GM18858 (cell line): ENCODE results near the gene RPS6KB2.

Source experiments
- ATAC-seq: cut with Tn5 transposase; IDR thresholded peaks from one replicate; pipeline ENCODE4 v1.9.1; 2021; ENCODE audit not compliant: unreplicated experiment

Gene RPS6KB2

GRCh38 chr11:67410369-67410831 is 17.9 kb upstream of the RPS6KB2 start:
- ATAC-seq = no peak

GRCh38 chr11:67410984-67411784 is 17.1 kb upstream of the RPS6KB2 start:
- no peak for ATAC-seq

DNA sequence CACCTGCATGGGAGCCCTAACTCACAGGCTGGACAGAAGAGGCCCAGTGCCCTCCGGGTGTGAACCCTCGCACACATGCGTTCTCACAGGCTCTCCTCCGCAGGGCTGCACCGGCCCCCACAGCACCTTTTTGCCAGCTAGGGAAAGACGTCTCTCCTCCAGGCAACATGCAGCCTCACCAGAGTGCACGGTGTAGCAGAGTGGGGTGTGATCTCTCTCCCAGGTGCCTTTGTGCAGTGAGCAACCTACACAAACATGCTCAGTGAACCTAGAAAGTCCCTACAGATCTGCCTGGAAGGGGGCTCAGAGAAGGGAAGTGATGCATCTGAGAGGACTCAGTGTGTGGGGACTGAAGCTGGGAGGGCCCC is 16.5 kb upstream of the RPS6KB2 start:
- no peak for ATAC-seq

- no peak for ATAC-seq
Observed at GRCh38 chr11:67412495-67413179, 15.7 kb upstream of the RPS6KB2 start.

DNA sequence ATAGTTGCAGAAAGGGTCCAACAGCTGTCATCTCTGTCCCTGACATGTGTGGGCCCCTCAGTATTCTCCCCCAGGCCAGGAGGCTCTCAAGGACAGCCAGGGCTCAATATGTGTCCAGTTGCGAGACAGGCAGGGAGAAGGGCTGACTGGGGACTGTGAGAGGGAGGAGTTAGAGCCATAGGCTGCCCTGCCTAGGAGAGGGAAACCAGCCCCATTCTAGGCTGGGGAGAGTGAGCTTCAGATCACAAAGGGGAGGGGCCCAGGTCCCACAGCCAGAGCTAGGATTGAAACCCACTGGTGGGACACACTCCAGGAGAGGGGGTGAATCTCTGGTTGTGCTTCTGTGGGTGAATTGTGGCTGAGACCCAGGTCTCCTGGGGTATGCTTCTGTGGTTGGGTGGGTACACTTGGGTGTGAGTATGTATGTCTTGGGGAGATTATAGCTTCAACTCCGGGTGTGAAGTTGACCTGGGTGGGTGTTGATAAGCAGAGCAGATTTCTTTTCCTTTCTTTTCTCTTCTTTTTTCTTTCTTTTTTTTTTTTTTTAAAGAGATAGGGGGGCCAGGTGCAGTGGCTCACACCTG is 14.9 kb upstream of the RPS6KB2 start:
- ATAC-seq = no peak

DNA sequence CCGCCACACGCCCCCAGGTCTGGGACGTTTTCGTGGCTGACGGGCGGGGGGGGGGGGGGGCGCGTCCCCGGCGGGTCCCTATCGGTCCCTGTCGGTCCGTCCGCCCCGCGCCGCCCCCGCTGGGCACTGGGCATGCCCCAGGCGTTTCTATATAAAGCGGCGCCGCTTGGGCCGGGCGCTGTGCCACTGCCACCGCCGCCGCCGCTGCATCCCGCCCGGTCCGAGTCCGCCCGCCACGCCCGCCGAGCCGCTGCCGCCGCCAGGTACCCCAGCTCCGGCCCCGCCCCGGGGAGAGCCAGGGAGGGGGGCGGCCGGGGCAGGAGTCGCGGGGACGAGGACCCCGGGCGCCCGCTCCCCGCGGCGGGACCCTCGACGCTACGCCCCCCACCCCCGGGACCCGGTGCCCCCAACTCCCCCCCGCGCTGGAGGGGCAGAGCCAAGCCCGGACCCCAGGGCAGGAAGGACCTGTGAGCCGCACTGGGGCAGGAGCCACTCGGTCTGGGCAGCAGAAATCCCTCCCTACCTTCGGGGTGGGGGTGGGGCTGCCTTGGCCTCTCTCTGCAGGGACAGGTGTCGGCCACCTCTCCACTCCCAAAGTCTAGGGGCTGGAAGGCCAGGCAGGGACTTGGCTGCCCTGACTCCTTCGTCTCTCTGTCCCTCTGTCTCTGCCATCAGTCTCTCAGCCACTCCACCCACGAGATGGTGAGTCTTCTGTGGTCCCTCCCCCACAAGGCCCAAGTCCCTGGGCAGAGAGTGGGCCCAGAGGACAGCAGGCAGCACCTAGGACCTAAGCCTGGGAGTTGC is 12.6 kb upstream of the RPS6KB2 start, which contains the start of gene CARNS1:
CARNS1 (plus strand) TSS at position 178 of the 804 bp plus-strand sequence; CDS start at position 700, 522 bp downstream.
- ATAC-seq = no peak

GRCh38 chr11:67416416-67417335 is 11.6 kb upstream of the RPS6KB2 start:
- no peak for ATAC-seq

- ATAC-seq = no peak
Observed at GRCh38 chr11:67417425-67417824, 10.9 kb upstream of the RPS6KB2 start.

- ATAC-seq = no peak
Observed at GRCh38 chr11:67418476-67419281, 9.6 kb upstream of the RPS6KB2 start.

- no peak for ATAC-seq
Observed at GRCh38 chr11:67419325-67420049, 8.8 kb upstream of the RPS6KB2 start.

DNA sequence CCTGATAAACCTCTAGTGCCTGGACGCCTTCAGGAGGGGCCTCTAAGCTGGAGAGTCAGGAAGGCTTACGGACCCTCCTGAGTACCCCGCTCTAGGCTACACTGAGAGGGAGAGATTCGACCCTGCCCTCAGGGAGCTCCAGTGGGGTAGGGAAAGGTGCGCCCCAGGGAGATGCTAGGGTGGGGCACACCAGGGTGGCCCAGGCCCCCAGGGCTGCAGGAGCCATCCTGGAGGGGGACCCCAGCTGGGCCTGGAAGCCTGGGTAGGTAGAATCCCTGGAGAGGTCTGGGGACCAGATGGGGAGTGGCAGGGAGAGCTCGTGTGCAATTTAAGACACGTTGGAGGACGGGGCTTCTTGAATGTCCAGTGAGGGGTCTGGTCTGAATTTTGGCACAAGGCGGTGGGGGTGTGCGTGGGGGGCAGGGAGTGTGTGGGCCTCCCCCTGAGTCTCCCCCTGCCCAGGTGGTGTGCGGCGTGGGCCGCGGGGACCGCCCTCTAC is 8.1 kb upstream of the RPS6KB2 start:
- no peak for ATAC-seq

DNA sequence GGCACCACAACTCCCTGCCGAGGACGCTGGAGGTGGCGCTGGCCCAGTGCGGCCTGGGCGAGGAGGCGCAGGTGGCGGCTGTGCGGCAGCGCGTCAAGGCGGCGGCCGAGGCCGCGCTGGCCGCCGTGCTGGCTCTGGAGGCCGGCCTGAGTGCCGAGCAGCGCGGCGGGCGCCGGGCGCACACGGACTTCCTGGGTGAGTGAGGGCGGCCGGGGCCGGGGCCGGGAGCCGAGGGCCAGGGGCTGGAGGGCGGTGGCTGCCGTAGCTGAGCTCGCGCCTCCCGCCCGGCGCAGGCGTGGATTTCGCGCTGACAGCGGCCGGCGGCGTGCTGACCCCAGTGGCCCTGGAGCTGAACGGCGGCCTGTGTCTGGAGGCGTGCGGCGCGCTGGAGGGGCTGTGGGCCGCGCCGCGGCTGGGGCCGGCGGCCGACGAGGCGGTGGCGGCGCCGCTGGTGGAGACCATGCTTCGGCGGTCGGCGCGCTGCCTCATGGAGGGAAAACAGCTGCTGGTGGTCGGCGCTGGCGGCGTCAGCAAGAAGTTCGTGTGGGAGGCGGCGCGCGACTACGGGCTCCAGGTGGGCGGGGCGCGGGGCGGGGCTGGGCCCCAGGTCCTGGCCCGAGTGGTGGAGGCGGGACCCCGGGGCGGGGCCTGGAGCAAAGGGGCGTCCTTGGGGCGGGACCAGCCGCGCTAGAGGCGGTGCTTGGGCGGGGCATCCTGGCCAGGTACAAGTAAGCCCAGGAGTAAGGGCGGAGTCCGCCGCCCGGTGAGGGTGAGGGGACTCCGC is 7.5 kb upstream of the RPS6KB2 start:
- ATAC-seq = peak; percentile 53

DNA sequence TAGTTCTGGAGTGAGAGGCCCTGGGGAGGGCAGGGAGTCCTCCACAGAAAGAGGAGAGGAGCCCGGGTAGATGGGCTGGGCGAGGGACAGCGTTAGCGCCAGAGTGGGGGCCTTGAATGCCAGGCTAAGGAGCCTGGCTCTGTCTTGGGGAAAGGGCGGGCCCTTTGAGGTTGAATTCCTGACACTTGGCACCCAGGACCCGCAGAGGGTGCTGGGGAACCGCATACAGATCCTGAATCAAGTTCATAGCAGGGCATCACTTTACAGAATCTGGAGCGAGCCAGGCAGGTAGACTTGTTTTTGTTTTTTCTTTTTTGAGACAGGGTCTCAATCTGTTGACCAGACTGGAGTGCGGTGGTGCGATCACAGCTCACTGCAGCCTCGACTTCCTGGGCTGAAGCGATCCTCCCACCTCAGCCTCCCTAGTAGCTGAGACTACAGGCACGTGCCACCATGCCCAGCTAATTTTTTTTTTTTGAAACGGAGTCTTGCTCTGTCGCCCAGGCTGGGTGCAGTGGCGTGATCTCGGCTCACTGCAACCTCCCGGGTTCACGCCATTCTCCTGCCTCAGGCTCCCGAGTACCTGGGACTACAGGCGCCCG is 6.8 kb upstream of the RPS6KB2 start:
- ATAC-seq = no peak

DNA sequence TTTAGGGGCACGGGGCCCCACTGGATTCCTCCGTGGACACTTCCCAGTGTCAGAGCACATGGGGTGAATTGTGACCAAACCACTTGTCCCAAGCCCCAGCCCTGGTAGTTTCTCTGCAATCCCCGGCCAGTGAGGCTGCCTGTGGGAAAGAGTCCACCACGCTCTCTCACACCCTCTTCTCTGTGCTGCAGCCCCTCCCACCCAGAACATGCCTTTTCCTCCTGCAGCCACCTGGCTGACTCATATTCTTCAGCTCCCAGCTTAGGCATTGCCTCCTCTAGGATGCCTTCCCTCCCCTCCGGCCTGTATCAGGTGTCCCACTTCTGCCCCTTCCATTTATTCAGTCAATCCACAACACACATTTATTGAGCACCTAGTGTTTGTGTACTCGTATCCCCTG is 5.4 kb upstream of the RPS6KB2 start:
- ATAC-seq = no peak

GRCh38 chr11:67423466-67423865 is 4.8 kb upstream of the RPS6KB2 start:
- no peak for ATAC-seq

GRCh38 chr11:67423891-67424613 is 4.2 kb upstream of the RPS6KB2 start:
- ATAC-seq = no peak
